Testis (tissue), 2 donors: ENCODE results near the gene ERC1.

Experiments used
- CTCF ChIP-seq, 3 experiments: fragments of 450-650 bp in 2 of 3; fragments of 200-600 bp in 1 of 3; sonication (generic) in 1 of 3; IDR thresholded peaks; one replicate each; pipeline ENCODE4 v1.5.1; 2016 to 2019; ENCODE audit warnings: antibody characterized with exemption in 3 of 3, mild to moderate bottlenecking in 2 of 3, moderate library complexity in 1 of 3
- POLR2A ChIP-seq: fragments of 450-650 bp; IDR thresholded peaks from one replicate; pipeline ENCODE4 v1.6.1; 2017; ENCODE audit warnings: antibody characterized with exemption, mild to moderate bottlenecking, moderate library complexity

GRCh38 chr12:1422604-1423315 is 431.7 kb downstream of the ERC1 start:
- TF ChIP-seq CTCF (IDR thresholded peaks at IDR 0.05), result no peak
- TF ChIP-seq POLR2A, result no peak
